NB4 (cell line): Measurements from ENCODE around the gene HSPG2.

Experiments
- CTCF ChIP-seq: IDR thresholded peaks from one replicate; pipeline ENCODE4 v1.5.1; 2012; ENCODE audit warnings: low read depth, low read length
- MYC ChIP-seq: IDR thresholded peaks from 2 replicates; pipeline ENCODE4 v1.6.1; 2011; ENCODE audit warnings: low read depth, low read length

- TF ChIP-seq CTCF (no peak), MYC (no peak)
These were observed 13.6 kb upstream of the HSPG2 start for GRCh38 chr1:21950734-21951133.
